HFFc6 (cell line): ENCODE measurements around the gene MYL10. TPM values are rescaled to one million over a fixed set of nuclear protein-coding genes. Genes with fewer than 3 reads are reported as not detected.

Source experiments
- DNase-seq: peaks from one replicate; pipeline ENCODE4 v3.0.0-alpha.2; 2018
- H3K27ac Mint-ChIP-seq: 2 replicates; pipeline ENCODE4 v1.8.0; 2020; ENCODE audit warnings: mild to moderate bottlenecking, mixed read lengths
- H3K27me3 Mint-ChIP-seq: 2 replicates; pipeline ENCODE4 v1.8.0; 2021; ENCODE audit warnings: mild to moderate bottlenecking, moderate library complexity, mixed read lengths; ENCODE audit not compliant: insufficient read depth
- H3K36me3 Mint-ChIP-seq: 2 replicates; pipeline ENCODE4 v1.8.0; 2021; ENCODE audit warnings: low read depth, mixed read lengths
- H3K4me1 Mint-ChIP-seq: 2 replicates; pipeline ENCODE4 v1.8.0; 2020; ENCODE audit warnings: low read depth, mixed read lengths
- H3K4me3 Mint-ChIP-seq: 2 replicates; pipeline ENCODE4 v1.8.0; 2020; ENCODE audit warnings: mild to moderate bottlenecking, moderate library complexity, mixed read lengths
- H3K9me3 Mint-ChIP-seq: 2 replicates; pipeline ENCODE4 v1.8.0; 2020; ENCODE audit warnings: mild to moderate bottlenecking, mixed read lengths
- CTCF ChIP-seq: fragments of 200-600 bp; sonication (generic); IDR thresholded peaks from 2 replicates; pipeline ENCODE4 v1.5.0; 2021; ENCODE audit warnings: antibody characterized with exemption, mild to moderate bottlenecking
- total RNA-seq, 6 experiments: library from RNA; stranded (reverse); fragmentation: NEBNext Ultra II Directional; extraction: Animal tissue kit (Norgen Biotek cat#: 25700); gene quantifications; 2 replicates in 1 of 6; 3 replicates in 5 of 6; pipeline ENCODE4 v1.2.3, GENCODE V29; 2021

MYL10 gene
- total RNA-seq, 6 experiments from 2014 or later: not detected

GRCh38 chr7:101591504-101591903 lies 37.6 kb downstream of the MYL10 start:
- TF ChIP-seq CTCF: no peak
- peaks cover 12% of the 10 kb centered on the region; the same call in 1 of the 2 replicates for H3K27me3 Mint-ChIP-seq
- DNase-seq: no peak
- H3K9me3 Mint-ChIP-seq: no peaks in the 10 kb centered on the region; the same call in 1 of the 2 replicates
- H3K36me3 Mint-ChIP-seq: no peaks in the 10 kb centered on the region
- peaks cover 10% of the 10 kb centered on the region for H3K4me1 Mint-ChIP-seq
- H3K4me3 Mint-ChIP-seq: no peak overlapping the region
- no peak overlapping the region for H3K27ac Mint-ChIP-seq

GRCh38 chr7:101590663-101591435 lies 38.2 kb downstream of the MYL10 start:
- peaks cover 10% of the 10 kb centered on the region for H3K4me1 Mint-ChIP-seq
- H3K36me3 Mint-ChIP-seq: no peaks in the 10 kb centered on the region
- H3K4me3 Mint-ChIP-seq: no peak overlapping the region
- no peak for DNase-seq
- H3K27ac Mint-ChIP-seq: no peak overlapping the region
- no peaks in the 10 kb centered on the region; the same call in 1 of the 2 replicates for H3K9me3 Mint-ChIP-seq
- no peak for TF ChIP-seq CTCF
- peaks cover 9% of the 10 kb centered on the region; the same call in 1 of the 2 replicates for H3K27me3 Mint-ChIP-seq

- Mint-ChIP-seq H3K36me3 (no peaks in the 10 kb centered on the region), H3K4me1 (peaks cover 10% of the 10 kb centered on the region), H3K27ac (no peak overlapping the region), H3K4me3 (no peak overlapping the region), H3K27me3 (peaks cover 6% of the 10 kb centered on the region), H3K9me3 (no peaks in the 10 kb centered on the region)
- TF ChIP-seq CTCF: no peak
- DNase-seq: no peak
Measured at GRCh38 chr7:101589976-101590662, 39.0 kb downstream of the MYL10 start.

- Mint-ChIP-seq H3K27ac (no peak overlapping the region), H3K4me3 (no peak overlapping the region), H3K4me1 (peaks cover 10% of the 10 kb centered on the region), H3K9me3 (0 out of 2 replicates have a peak, but pooled peaks cover under 1% of the 10 kb centered on the region), H3K36me3 (no peaks in the 10 kb centered on the region), H3K27me3 (peaks cover 6% of the 10 kb centered on the region)
- no peak for DNase-seq
- no peak for TF ChIP-seq CTCF
Measured at GRCh38 chr7:101589052-101589451, 40.0 kb downstream of the MYL10 start.

- H3K27me3 Mint-ChIP-seq: peaks cover 9% of the 10 kb centered on the region
- no peak for TF ChIP-seq CTCF
- no peak overlapping the region for H3K4me3 Mint-ChIP-seq
- 0 out of 2 replicates have a peak, but pooled peaks cover 4% of the 10 kb centered on the region for H3K36me3 Mint-ChIP-seq
- no peak overlapping the region; the same call in 1 of the 2 replicates for H3K27ac Mint-ChIP-seq
- peaks cover 5% of the 10 kb centered on the region; the same call in 1 of the 2 replicates for H3K9me3 Mint-ChIP-seq
- DNase-seq: no peak
- peaks cover 10% of the 10 kb centered on the region for H3K4me1 Mint-ChIP-seq
Measured at GRCh38 chr7:101588131-101588935, 40.8 kb downstream of the MYL10 start.
